Effector memory CD8-positive, alpha-beta T cell (primary cell): ENCODE data around the gene ZCCHC18.

Experiments used
- ATAC-seq: fragments of 150-1000 bp; cut with Tn5 transposase; replicated peaks from 2 replicates; pipeline ENCODE4 v1.10.0; 2021; ENCODE audit warnings: mild to moderate bottlenecking, moderate library complexity
- DNase-seq, 3 experiments: peaks; one replicate each; pipeline ENCODE4 v3.0.0; 2021
- H3K27ac Mint-ChIP-seq, 2 donors: one replicate each; pipeline ENCODE4 v1.8.0; 2022; ENCODE audit warnings: mild to moderate bottlenecking in 2 of 2, mixed read lengths in 2 of 2, moderate library complexity in 2 of 2
- H3K27me3 Mint-ChIP-seq, 2 donors: one replicate each; pipeline ENCODE4 v1.8.0; 2022; ENCODE audit warnings: mixed read lengths in 2 of 2
- H3K36me3 Mint-ChIP-seq: one replicate; pipeline ENCODE4 v1.8.0; 2022; ENCODE audit warnings: mild to moderate bottlenecking, moderate library complexity, mixed read lengths; ENCODE audit not compliant: insufficient read depth
- H3K4me1 Mint-ChIP-seq, 2 donors: one replicate each; pipeline ENCODE4 v1.8.0; 2022; ENCODE audit warnings: low read depth in 2 of 2, mixed read lengths in 2 of 2
- H3K4me3 Mint-ChIP-seq, 2 donors: one replicate each; pipeline ENCODE4 v1.8.0; 2022; ENCODE audit warnings: mild to moderate bottlenecking in 2 of 2, mixed read lengths in 2 of 2, moderate library complexity in 2 of 2
- H3K9me3 Mint-ChIP-seq, 2 donors: one replicate each; pipeline ENCODE4 v1.8.0; 2022; ENCODE audit warnings: mixed read lengths in 2 of 2

The ZCCHC18 gene

DNA sequence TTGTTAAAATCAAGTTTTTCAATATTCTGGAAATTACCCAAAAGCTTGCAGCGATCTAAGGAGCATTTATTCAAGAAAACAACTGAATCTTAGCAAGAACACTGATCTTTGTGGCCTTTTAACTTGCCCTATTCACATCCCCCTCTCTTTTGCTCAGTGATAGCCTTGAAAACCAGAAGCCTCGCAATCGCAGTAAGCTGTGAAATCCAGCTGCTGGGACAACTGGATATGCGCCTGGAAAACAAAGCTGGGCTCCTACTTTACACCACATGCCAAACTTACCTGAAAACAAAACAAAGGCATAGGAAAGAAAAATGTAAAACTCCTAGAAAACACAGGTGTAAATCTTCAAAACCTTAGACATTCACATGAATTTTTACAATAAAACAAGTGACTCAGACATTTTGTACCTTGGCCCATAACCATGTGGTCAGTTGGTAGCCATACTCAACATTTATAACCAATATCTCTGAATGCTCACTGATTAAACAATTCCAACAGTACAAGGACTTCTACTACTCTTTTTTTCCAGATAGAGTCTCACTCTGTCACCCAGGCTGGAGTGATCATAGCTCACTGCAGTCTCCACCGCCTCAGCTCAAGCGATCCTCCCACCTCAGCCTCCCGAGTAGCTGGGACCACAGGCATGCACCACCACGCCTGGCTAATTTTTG is 28.9 kb downstream of the ZCCHC18 start:
- peaks cover 6 to 16% of the 10 kb centered on the region in 2 donors for H3K4me1 Mint-ChIP-seq
- no peaks in the 10 kb centered on the region for H3K27me3 Mint-ChIP-seq
- no peaks in the 10 kb centered on the region for H3K36me3 Mint-ChIP-seq
- DNase-seq, result no peak
- H3K9me3 Mint-ChIP-seq, result no peaks in the 10 kb centered on the region
- H3K27ac Mint-ChIP-seq, result no peak overlapping the region
- H3K4me3 Mint-ChIP-seq, result no peak overlapping the region
- no peak for ATAC-seq

DNA sequence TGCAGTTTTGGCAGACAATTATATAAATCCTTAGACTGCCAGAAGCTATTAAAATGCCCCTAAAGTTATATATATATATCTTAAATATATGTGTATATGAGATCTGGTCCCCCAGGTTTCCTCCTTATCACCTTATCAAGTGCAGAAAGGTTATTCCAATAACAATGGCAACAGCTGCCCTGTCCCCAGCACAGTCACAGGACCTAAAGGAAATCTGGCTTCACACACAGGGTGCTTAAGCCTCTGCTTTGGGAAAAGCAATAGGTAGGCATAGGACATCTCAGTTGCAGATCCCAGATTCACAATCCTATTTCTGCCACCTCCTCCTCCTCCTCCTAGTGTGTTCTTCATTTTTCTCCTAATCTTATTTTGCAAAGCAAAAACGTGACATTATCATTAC is 38.7 kb downstream of the ZCCHC18 start:
- peaks cover 9 to 13% of the 10 kb centered on the region in 2 donors for H3K4me1 Mint-ChIP-seq
- H3K4me3 Mint-ChIP-seq, result no peak overlapping the region

GRCh38 chrX:104156630-104157529 is 44.6 kb downstream of the ZCCHC18 start, which contains the start of gene SLC25A53:
Gene SLC25A53 (minus strand): TSS chrX:104157009. CDS start chrX:104105257, 51,752 bp downstream.
- peak; percentile 86 for ATAC-seq
- Mint-ChIP-seq H3K27me3 (no peaks in the 10 kb centered on the region), H3K4me3 (peak within 1 kb of the TSS; percentile 88 to 97), H3K9me3 (no peaks in the 10 kb centered on the region), H3K4me1 (peaks cover 2 to 4% of the 10 kb centered on the region in 2 donors), H3K27ac (peak within 1 kb of the TSS; percentile 98 to 100), H3K36me3 (peaks cover 11% of the 10 kb centered on the region)
- DNase-seq, result peak; percentile 62 to 68 (median 63)

More for the DNA sequence above, 38.7 kb downstream of the ZCCHC18 start:
- DNase-seq (no peak), ATAC-seq (no peak)
- Mint-ChIP-seq H3K27me3 (no peaks in the 10 kb centered on the region), H3K36me3 (no peaks in the 10 kb centered on the region), H3K27ac (peak overlapping the region in 1 of 2 donors; percentile 30), H3K9me3 (no peaks in the 10 kb centered on the region)
